GM18951 (cell line): ENCODE data around the gene ELL.

Source experiments
- POLR2A ChIP-seq: IDR thresholded peaks from 4 replicates; pipeline ENCODE4 v1.6.1; 2011; ENCODE audit warnings: mild to moderate bottlenecking; ENCODE audit not compliant: insufficient read length, insufficient read depth; ENCODE audit errors: extremely low read depth
- in situ Hi-C: fragments of 300-500 bp; cut with MboI; formaldehyde crosslinking; loops from one replicate; pipeline ENCODE4 v1.12.0; 2022; ENCODE audit warnings: low sequenced_read_pairs, mixed read lengths, inconsistent platforms; ENCODE audit not compliant: unreplicated experiment

ELL gene

DNA sequence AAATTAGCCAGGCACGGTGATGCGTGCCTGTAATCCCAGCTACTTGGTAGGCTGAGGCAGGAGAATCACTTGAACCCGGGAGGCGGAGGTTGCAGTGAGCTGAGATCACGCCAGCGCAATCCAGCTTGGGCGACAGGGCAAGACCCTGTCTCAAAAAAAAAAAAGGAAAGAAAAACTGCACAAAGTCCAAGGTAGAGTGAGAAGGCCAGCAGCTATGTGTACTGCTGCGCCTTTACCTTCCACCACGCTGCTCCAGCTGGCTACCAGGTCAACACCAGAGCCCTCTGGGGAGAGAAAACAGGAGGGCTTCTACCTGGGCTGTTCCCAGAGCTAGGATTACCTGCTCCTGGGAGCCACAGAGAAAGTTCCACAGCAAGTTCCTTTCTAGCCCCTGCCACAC is 3.2 kb downstream of the ELL start:
- in situ Hi-C loops: no loop called here

DNA sequence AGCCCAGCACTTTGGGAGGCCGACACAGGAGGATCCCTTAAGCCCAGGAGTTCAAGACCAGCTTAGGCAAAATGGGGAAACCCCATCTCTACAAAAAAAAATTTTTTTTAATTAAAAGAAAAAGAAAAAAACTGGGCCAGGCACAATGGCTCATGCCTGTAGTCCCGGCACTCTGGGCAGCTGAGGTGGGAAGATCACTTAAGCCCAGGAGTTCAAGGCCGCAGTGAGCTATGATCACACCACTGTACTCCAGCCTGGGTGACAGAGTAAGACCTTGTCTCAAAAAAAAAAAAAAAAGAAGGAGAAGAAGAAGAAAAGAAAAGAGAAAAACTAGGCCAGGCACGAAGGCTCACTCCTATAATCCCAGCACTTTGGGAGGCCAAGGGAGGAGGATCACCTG is 4.3 kb downstream of the ELL start:
- no peak for TF ChIP-seq POLR2A
- in situ Hi-C loops: no loop called here

More for the DNA sequence above, 3.2 kb downstream of the ELL start:
- TF ChIP-seq POLR2A: no peak

DNA sequence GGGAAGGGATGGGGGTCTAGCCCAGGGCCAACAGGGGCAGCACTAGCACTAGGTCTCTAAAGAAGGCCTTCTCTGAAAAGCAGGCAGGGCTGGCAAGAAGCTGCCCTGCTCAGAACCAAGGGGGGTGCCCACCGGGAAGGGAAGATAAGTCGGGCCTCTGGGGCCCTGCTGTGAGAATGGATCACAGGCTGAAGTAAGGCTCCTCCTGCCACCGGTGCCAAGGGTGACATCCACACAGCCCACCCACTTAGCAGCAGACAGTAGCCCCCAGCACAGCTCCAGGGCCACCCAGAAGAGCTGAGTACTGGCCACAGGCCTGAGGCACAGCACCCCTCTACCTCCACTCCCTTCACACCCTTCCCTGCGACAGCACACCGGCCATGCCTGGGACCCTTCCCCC is 5.9 kb downstream of the ELL start:
- in situ Hi-C loops: no loop called here
- no peak for TF ChIP-seq POLR2A

DNA sequence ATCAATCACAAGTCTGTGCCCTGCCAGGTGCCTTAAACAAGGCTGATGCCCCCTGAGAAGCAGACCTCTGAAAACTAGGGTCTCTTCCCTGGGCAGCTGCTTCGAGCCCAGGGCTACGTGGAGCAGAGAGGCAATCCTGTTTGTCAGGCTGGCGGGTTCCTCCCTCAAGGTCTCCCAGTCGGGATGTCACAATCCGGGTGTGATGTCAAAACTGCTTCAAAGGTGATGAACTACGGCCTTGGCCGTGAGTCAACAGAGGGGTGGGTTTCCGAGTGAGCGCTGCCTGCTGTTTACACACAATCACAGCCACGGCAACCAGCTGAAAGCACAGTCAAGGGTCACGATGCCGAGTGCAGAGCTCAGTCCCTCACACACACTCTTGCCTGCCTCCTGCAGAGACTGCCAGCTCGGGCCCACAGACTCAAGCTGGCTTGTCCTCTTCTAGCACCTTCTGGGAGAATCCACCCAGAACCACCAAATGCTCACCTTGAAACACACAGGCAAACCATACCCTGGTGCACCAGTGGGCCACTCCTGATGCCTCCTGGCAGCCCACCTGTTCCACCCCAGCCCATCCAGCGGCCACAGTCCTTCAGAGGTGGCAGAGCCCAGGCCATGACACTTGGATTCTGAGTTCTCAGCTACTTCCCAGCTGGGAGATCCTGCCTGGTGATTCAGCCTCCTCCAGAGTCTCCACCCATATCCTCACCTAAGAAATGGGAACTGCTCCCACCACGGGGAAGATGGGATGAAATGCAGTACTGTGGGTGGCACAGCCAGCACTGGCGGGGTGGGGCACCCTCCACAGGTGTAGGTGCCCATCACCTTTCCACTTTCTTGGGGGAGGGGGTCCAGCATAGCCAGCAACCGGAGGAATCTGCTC is 6.8 kb downstream of the ELL start:
- no peak for TF ChIP-seq POLR2A
- in situ Hi-C loops: no loop called here

- in situ Hi-C loops: no loop called here
- no peak for TF ChIP-seq POLR2A
These were observed 8.0 kb downstream of the ELL start for GRCh38 chr19:18513868-18514267.

GRCh38 chr19:18510216-18510615 is 11.7 kb downstream of the ELL start:
- TF ChIP-seq POLR2A: no peak
- in situ Hi-C loops: no loop called here

DNA sequence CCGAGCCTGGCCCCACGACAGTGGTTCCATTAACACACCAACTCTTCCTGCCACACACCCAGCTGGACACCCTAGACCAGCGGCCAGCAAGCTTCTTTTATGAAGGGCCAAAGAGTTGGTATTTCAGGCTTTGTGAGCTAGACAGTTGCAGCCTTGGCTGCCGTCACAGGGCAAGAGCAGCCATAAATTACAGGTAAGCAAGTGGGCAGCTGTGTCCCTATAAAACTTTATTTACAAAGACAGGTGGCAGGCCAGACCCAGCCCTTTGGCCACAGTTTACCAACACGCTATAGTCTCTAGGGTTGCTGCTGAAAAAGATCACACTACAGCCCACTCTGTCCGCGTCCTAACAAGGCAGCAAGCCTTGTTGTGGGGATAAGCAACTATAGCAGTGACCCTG is 13.3 kb downstream of the ELL start:
- no peak for TF ChIP-seq POLR2A
- in situ Hi-C loops: no loop called here

- in situ Hi-C loops: no loop called here
These were observed 14.0 kb downstream of the ELL start for GRCh38 chr19:18507727-18508440.

GRCh38 chr19:18507021-18507726 is 14.7 kb downstream of the ELL start:
- in situ Hi-C loops: no loop called here

More at GRCh38 chr19:18507727-18508440, 14.0 kb downstream of the ELL start:
- TF ChIP-seq POLR2A: no peak

DNA sequence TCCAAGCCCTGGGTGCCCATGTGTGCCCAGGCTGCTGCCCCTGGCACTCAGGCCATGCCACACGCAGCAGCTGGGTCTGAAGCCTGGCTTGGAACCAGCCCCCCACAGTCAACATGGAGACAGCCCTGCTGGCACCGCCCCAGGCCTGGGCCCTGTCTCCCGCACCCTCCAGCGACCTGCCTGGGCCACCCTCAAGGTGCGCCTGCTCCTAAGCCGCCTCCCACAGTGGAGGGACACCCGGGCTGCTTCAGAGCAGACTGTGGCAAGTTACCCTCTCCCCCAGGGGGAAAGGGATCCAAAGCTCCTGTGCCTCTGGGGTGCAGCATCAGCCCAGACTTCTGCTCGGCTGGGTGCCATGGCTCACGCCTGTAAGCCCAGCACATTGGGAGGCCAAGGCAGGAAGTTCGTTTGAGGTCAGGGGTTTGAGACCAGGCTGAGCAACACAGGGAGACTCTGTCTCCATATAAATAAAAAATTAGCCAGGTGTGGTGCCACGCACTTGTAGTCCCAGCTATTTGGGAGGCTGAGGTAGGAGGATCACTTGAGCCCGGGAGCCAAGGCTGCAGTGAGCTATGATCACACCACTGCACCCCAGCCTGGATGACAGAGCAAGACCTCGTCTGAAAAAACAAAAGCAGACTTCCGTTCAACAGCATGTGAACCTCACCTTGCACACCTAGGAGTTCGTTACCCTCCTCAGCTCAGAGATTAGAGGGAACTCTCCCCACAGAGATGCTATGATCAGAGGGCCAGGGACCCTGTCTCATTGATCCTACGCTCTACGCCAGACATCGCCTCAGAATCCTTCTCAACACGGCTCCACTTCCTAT is 15.6 kb downstream of the ELL start:
- TF ChIP-seq POLR2A: no peak
- in situ Hi-C loops: no loop called here

More at GRCh38 chr19:18507021-18507726, 14.7 kb downstream of the ELL start:
- TF ChIP-seq POLR2A: no peak

GRCh38 chr19:18504886-18505610 is 16.8 kb downstream of the ELL start:
- no peak for TF ChIP-seq POLR2A
- in situ Hi-C loops: no loop called here
